Esophagus muscularis mucosa (tissue), 4 donors: ENCODE results near the gene NUDT1.

Experiments used
- EP300 ChIP-seq: sonication (generic); formaldehyde crosslinking; IDR thresholded peaks from one replicate; pipeline ENCODE4 v1.6.1; 2017; ENCODE audit warnings: antibody characterized with exemption
- POLR2AphosphoS5 ChIP-seq, 2 donors: sonication (generic); formaldehyde crosslinking; IDR thresholded peaks; one replicate each; pipeline ENCODE4 v1.6.1; 2017; ENCODE audit warnings: antibody characterized with exemption in 2 of 2
- TF ChIP-seq, protein P1 (sequence below), 3 experiments: fragments of 200-600 bp in 2 of 3; fragments of 450-650 bp in 1 of 3; sonication (generic) in 2 of 3; IDR thresholded peaks; one replicate each; pipeline ENCODE4 v1.5.1; 2017 to 2019; ENCODE audit warnings: antibody characterized with exemption in 3 of 3, mild to moderate bottlenecking in 2 of 3, moderate library complexity in 1 of 3

DNA sequence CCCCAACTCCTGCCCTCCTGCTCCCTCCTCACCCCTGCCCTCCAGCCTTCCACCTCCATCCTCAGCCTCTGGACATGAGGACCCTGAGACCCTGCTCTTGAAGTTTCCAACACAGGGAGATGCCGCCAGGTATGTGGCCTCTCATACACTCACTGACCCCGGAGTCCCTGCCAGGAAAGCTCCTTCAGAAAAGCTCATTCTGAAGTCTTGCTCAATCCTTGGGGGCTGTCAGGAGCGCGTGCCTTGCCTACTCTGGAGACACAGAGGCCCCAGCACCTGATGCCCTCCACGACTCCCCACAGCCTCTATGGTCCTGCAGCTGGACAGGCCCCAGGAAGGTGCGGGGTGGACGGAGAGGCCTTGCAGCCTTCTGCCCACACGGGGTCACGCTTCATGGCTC lies 11.0 kb downstream of the NUDT1 start:
- TF ChIP-seq, protein P1, sequence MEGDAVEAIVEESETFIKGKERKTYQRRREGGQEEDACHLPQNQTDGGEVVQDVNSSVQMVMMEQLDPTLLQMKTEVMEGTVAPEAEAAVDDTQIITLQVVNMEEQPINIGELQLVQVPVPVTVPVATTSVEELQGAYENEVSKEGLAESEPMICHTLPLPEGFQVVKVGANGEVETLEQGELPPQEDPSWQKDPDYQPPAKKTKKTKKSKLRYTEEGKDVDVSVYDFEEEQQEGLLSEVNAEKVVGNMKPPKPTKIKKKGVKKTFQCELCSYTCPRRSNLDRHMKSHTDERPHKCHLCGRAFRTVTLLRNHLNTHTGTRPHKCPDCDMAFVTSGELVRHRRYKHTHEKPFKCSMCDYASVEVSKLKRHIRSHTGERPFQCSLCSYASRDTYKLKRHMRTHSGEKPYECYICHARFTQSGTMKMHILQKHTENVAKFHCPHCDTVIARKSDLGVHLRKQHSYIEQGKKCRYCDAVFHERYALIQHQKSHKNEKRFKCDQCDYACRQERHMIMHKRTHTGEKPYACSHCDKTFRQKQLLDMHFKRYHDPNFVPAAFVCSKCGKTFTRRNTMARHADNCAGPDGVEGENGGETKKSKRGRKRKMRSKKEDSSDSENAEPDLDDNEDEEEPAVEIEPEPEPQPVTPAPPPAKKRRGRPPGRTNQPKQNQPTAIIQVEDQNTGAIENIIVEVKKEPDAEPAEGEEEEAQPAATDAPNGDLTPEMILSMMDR (IDR thresholded peaks at IDR 0.05) = no peak
- no peak for TF ChIP-seq EP300
- no peak for TF ChIP-seq POLR2AphosphoS5 (IDR thresholded peaks at IDR 0.05)
